HEK293 (cell line): ENCODE measurements around the gene ACVR2B.

Experiments
- GLIS2 ChIP-seq: fragments of 450-650 bp; formaldehyde crosslinking; IDR thresholded peaks from 2 replicates; pipeline ENCODE4 v1.5.1; 2016; ENCODE audit warnings: missing biosample characterization, missing genetic modification characterization
- ZNF184 ChIP-seq: fragments of 450-650 bp; IDR thresholded peaks from 2 replicates; pipeline ENCODE4 v1.5.1; 2018; ENCODE audit warnings: missing biosample characterization, mild to moderate bottlenecking, missing genetic modification characterization
- ZNF248 ChIP-seq: fragments of 450-650 bp; formaldehyde crosslinking; IDR thresholded peaks from 2 replicates; pipeline ENCODE4 v1.5.1; 2017; ENCODE audit warnings: missing biosample characterization, missing genetic modification characterization
- ZNF274 ChIP-seq, 2 experiments: fragments of 200-500 bp in 1 of 2; fragments of 450-650 bp in 1 of 2; sonication (Bioruptor generic) in 1 of 2; formaldehyde crosslinking in 1 of 2; IDR thresholded peaks; 2 replicates each; pipeline versions ENCODE4 v1.5.1 to v1.6.1; 2014 to 2016; ENCODE audit warnings: borderline replicate concordance in 1 of 2, inconsistent platforms in 1 of 2, low read length in 1 of 2, missing biosample characterization in 1 of 2, missing genetic modification characterization in 1 of 2
- ZNF501 ChIP-seq: fragments of 450-650 bp; formaldehyde crosslinking; IDR thresholded peaks from 2 replicates; pipeline ENCODE4 v1.5.1; 2016; ENCODE audit warnings: missing biosample characterization, missing genetic modification characterization
- ZNF544 ChIP-seq: fragments of 450-650 bp; formaldehyde crosslinking; IDR thresholded peaks from 2 replicates; pipeline ENCODE4 v1.5.0; 2017; ENCODE audit warnings: missing biosample characterization, missing genetic modification characterization
- TF ChIP-seq, protein P1 (sequence below): fragments of 450-650 bp; formaldehyde crosslinking; IDR thresholded peaks from 2 replicates; pipeline ENCODE4 v1.5.1; 2016; ENCODE audit warnings: missing biosample characterization, missing genetic modification characterization
- TF ChIP-seq, protein P2 (sequence below): fragments of 450-650 bp; formaldehyde crosslinking; IDR thresholded peaks from 2 replicates; pipeline ENCODE4 v1.5.1; 2016; ENCODE audit warnings: missing biosample characterization, missing genetic modification characterization
- TF ChIP-seq, protein P3 (sequence below): fragments of 450-650 bp; formaldehyde crosslinking; IDR thresholded peaks from 2 replicates; pipeline ENCODE4 v1.5.1; 2016; ENCODE audit warnings: missing biosample characterization, missing genetic modification characterization
- TF ChIP-seq, protein P4 (sequence below): fragments of 450-650 bp; formaldehyde crosslinking; conservative IDR thresholded peaks from 2 replicates; pipeline ENCODE4 v1.5.1; 2016; ENCODE audit warnings: low read depth, missing biosample characterization, missing genetic modification characterization

DNA sequence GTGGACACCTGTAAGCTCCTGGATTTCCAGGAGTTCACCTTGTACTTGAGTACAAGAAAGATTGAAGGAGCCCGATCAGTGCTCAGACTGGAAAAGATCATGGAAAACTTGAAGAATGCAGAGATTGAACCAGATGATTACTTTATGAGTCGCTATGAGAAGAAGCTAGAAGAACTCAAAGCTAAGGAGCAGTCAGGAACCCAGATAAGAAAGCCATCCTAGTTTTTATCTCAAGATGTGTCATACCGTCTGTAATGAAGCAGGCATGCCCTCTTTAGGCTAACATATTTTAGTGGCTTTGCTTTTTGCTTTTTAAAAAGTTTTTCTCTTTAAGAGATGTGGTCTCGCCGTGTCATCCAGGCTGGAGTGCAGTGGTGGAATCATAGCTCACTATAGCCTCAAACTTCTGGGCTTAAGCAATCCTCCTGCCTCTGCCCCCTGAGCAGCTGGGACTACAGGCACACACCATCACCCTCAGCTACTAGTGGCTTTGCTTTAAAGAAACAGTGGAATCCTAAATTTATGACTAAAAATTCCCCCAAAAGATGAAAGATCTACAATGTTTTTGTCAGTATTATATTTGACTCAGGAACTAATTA, 70.5 kb downstream of the ACVR2B start:
- TF ChIP-seq, protein P1, sequence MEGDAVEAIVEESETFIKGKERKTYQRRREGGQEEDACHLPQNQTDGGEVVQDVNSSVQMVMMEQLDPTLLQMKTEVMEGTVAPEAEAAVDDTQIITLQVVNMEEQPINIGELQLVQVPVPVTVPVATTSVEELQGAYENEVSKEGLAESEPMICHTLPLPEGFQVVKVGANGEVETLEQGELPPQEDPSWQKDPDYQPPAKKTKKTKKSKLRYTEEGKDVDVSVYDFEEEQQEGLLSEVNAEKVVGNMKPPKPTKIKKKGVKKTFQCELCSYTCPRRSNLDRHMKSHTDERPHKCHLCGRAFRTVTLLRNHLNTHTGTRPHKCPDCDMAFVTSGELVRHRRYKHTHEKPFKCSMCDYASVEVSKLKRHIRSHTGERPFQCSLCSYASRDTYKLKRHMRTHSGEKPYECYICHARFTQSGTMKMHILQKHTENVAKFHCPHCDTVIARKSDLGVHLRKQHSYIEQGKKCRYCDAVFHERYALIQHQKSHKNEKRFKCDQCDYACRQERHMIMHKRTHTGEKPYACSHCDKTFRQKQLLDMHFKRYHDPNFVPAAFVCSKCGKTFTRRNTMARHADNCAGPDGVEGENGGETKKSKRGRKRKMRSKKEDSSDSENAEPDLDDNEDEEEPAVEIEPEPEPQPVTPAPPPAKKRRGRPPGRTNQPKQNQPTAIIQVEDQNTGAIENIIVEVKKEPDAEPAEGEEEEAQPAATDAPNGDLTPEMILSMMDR (tag by site-specific recombination): no peak
- TF ChIP-seq ZNF248: no peak
- TF ChIP-seq ZNF274 (IDR thresholded peaks at IDR 0.05; ENCODE audit: low read length): no peak
- TF ChIP-seq ZNF274 (tag by site-specific recombination; IDR thresholded peaks at IDR 0.05; ENCODE audit: borderline replicate concordance): no peak
- TF ChIP-seq, protein P2, sequence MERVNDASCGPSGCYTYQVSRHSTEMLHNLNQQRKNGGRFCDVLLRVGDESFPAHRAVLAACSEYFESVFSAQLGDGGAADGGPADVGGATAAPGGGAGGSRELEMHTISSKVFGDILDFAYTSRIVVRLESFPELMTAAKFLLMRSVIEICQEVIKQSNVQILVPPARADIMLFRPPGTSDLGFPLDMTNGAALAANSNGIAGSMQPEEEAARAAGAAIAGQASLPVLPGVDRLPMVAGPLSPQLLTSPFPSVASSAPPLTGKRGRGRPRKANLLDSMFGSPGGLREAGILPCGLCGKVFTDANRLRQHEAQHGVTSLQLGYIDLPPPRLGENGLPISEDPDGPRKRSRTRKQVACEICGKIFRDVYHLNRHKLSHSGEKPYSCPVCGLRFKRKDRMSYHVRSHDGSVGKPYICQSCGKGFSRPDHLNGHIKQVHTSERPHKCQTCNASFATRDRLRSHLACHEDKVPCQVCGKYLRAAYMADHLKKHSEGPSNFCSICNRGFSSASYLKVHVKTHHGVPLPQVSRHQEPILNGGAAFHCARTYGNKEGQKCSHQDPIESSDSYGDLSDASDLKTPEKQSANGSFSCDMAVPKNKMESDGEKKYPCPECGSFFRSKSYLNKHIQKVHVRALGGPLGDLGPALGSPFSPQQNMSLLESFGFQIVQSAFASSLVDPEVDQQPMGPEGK (tag by site-specific recombination): no peak
- no peak for TF ChIP-seq ZNF184 (tag by site-specific recombination)
- TF ChIP-seq GLIS2 (tag by site-specific recombination): no peak
- TF ChIP-seq ZNF544 (tag by site-specific recombination): no peak
- TF ChIP-seq, protein P3, sequence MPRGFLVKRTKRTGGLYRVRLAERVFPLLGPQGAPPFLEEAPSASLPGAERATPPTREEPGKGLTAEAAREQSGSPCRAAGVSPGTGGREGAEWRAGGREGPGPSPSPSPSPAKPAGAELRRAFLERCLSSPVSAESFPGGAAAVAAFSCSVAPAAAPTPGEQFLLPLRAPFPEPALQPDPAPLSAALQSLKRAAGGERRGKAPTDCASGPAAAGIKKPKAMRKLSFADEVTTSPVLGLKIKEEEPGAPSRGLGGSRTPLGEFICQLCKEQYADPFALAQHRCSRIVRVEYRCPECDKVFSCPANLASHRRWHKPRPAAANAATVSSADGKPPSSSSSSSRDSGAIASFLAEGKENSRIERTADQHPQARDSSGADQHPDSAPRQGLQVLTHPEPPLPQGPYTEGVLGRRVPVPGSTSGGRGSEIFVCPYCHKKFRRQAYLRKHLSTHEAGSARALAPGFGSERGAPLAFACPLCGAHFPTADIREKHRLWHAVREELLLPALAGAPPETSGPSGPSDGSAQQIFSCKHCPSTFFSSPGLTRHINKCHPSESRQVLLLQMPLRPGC: no peak
- no peak for TF ChIP-seq ZNF501
- TF ChIP-seq, protein P4, sequence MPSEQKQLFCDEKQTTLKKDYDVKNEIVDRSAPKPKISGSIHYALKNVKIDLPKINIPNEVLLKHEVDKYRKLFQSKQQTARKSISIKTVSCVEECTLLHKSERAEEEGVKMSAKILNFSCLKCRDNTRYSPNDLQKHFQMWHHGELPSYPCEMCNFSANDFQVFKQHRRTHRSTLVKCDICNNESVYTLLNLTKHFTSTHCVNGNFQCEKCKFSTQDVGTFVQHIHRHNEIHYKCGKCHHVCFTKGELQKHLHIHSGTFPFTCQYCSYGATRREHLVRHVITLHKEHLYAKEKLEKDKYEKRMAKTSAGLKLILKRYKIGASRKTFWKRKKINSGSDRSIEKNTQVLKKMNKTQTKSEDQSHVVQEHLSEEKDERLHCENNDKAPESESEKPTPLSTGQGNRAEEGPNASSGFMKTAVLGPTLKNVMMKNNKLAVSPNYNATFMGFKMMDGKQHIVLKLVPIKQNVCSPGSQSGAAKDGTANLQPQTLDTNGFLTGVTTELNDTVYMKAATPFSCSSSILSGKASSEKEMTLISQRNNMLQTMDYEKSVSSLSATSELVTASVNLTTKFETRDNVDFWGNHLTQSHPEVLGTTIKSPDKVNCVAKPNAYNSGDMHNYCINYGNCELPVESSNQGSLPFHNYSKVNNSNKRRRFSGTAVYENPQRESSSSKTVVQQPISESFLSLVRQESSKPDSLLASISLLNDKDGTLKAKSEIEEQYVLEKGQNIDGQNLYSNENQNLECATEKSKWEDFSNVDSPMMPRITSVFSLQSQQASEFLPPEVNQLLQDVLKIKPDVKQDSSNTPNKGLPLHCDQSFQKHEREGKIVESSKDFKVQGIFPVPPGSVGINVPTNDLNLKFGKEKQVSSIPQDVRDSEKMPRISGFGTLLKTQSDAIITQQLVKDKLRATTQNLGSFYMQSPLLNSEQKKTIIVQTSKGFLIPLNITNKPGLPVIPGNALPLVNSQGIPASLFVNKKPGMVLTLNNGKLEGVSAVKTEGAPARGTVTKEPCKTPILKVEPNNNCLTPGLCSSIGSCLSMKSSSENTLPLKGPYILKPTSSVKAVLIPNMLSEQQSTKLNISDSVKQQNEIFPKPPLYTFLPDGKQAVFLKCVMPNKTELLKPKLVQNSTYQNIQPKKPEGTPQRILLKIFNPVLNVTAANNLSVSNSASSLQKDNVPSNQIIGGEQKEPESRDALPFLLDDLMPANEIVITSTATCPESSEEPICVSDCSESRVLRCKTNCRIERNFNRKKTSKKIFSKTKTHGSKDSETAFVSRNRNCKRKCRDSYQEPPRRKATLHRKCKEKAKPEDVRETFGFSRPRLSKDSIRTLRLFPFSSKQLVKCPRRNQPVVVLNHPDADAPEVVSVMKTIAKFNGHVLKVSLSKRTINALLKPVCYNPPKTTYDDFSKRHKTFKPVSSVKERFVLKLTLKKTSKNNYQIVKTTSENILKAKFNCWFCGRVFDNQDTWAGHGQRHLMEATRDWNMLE (tag by site-specific recombination): no peak
